D721Med (cell line): ENCODE data around the gene ANKRD33B.

Experiments used
- DNase-seq: peaks from one replicate; pipeline ENCODE4 v3.0.0; 2011; ENCODE audit warnings: low spot score; ENCODE audit not compliant: insufficient read length
- FAIRE-seq: peaks from 2 replicates; lab custom pipeline; 2011; peaks lifted over from hg19 to GRCh38; lab: Jason Lieb, UNC
- TF ChIP-seq, protein P1 (sequence below): IDR thresholded peaks from 2 replicates; pipeline ENCODE4 v1.5.1; 2012; ENCODE audit warnings: mild to moderate bottlenecking, control low read depth; ENCODE audit not compliant: insufficient read depth; ENCODE audit errors: missing control alignments

ANKRD33B gene

DNA sequence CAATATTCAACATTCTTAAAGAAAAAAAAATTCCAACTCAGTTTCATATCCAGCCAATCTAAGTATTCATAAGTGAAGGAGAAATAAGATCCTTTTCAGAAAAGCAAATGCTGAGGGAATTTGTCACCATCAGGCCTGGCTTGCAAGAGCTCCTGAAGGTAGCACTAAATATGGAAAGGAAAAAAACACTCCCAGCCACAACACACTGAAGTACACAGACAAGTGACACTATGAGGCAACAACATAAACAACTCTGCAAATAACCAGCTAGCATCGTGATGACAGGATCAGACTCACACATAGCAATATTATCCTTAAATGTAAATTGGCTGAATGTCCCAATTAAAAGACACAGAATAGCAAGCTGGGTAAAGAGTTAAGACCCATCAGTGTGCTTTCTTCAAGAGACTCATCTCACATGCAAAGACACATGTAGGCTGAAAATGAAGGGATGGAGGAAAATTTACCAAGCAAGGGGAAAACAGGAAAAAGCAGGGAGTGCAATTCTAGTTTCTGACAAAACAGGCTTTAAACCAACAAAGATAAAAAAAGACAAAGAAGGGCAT lies 33.1 kb downstream of the ANKRD33B start:
- FAIRE-seq: no peak
- TF ChIP-seq, protein P1, sequence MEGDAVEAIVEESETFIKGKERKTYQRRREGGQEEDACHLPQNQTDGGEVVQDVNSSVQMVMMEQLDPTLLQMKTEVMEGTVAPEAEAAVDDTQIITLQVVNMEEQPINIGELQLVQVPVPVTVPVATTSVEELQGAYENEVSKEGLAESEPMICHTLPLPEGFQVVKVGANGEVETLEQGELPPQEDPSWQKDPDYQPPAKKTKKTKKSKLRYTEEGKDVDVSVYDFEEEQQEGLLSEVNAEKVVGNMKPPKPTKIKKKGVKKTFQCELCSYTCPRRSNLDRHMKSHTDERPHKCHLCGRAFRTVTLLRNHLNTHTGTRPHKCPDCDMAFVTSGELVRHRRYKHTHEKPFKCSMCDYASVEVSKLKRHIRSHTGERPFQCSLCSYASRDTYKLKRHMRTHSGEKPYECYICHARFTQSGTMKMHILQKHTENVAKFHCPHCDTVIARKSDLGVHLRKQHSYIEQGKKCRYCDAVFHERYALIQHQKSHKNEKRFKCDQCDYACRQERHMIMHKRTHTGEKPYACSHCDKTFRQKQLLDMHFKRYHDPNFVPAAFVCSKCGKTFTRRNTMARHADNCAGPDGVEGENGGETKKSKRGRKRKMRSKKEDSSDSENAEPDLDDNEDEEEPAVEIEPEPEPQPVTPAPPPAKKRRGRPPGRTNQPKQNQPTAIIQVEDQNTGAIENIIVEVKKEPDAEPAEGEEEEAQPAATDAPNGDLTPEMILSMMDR: no peak
- no peak for DNase-seq

DNA sequence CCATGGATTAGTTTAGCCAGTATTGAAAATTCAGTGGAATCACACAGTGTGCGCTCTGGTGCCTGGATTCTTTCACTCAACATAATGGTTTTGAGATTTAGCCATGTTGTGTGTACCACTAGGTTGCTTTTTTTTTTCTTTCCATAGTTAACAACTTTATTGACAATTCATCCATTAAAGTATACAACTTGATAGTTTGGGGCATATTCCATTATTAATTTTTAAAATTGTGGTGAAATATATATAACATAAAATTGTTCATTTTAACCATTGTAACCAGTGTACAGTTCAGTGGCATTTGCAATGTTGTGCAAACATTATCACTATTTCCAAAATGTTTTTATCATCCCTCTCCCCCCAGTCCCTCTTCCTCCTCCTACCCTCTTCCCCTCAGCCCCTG lies 35.2 kb downstream of the ANKRD33B start:
- no peak for DNase-seq
- TF ChIP-seq, protein P1: no peak
- no peak for FAIRE-seq

DNA sequence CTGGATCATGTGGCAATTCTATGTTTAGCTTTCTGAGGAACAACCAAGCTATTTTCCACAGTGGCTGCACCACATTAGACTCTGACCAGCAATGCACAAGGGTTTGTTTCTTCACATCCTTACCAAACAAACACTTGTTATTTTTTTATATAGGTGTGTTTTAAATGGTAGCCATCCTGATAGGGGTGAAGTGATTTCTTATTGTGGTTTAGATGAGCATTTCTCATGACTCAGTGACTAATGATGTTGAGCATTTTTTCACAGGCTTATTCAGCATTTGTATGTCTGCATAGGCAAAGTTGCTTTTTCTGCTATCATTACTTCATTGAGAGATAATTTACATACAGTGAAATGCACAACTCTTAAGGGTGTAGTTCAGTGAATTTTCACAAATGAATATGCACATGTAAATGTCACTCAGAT lies 36.0 kb downstream of the ANKRD33B start:
- no peak for FAIRE-seq
- no peak for DNase-seq
- TF ChIP-seq, protein P1: no peak

DNA sequence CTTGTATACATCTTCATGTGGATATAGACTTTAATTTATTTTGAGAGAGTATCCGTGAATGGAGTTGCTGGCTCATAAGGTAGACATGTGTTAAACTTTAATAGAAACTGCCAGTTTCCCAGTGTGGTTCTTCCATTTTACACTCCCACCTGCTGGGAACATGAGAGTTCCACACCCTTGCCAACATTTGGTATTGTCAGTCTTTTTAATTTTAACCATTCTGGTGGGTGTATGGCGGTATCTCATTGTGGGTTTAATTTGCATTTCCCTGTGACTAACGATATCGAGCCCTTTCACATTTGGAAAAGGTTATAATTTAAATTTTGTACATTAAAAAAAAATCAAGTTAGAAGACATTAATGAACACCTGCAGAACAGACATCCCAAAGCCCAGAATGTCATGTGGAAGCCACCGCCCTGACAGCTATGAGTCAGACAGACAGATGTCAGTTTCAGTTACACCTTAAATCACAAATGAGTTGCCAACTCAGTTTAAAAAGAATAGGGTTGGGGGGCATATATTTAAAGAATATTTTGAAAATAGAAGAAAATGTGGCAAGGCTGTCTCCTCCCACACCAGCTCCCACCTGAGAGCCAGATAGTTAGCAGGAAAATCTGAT lies 36.9 kb downstream of the ANKRD33B start:
- FAIRE-seq (no peak), DNase-seq (no peak)
- TF ChIP-seq, protein P1: no peak

DNA sequence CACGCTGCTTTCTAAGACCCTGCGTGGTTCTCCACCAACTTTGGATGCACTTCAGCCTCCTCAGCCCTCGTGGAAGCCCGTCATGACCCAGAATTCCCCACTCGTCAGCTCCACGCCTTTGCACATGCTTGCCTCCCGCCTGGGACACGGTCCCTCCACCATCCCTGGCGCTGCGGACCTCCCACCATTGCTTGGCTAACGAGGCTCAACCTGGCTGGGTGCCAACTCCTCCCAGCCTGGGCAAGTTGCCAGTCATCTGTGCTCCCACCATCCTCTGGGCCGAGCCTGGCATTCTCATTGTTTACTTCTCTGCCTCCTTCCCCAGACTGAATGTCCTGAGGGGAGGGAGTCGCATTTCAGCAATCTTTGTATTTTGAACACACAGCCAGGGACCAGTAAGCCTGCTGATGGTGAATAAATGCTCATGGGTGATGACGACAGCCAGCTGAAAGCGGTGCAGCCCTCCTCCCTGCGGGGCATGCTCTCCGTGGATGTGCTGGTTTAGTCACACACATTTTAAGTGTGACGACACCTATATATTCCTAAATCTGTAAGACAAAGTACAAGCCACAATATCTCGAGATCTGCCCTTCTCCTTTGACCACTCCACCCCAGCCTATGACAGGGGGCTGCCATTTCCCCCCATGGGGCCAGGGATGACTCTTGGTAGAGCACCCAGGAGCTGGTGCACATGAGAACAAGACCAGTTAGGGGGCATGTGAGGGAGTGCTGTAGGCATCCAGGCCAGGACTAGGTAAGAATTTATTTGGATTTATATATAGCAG lies 37.6 kb downstream of the ANKRD33B start:
- no peak for FAIRE-seq
- no peak for DNase-seq

DNA sequence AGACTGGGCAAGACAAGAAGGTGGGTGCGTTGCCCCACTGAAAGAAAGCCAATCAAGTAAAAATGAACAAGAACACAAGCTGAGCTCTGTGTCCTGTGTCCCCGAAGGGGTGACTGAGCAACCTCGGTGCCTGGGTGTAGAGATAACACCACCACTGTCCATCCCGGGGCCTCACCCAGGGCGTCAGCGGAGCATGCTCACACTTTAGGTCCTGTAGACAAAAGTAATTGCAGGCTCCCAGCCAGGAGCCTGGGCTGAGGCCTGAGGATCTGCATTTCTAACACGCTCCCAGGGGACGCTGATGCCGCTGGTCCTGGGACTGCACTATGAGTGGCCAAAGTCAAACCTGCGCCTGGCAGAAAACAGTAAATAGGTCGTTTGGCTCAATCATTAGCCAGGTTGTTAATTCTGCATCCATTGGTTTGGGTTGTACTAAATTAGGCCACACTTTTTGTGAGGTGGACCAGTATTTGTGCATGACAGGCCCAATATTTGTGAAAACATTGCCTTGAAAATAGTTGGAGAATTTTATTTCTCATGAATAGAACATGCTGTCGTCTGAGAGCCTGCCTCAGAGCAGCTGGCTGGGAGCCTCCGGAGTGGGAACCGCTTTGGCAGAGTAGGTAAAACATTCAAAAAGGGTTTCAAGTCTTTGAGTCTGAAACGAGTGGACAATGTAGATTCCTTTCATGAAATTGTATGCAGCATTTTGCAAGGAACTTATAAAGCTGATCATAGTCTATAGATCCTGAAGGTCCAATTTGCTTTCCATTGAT lies 38.3 kb downstream of the ANKRD33B start:
- TF ChIP-seq, protein P1: no peak
- DNase-seq (no peak), FAIRE-seq (no peak)

More for the DNA sequence above, 37.6 kb downstream of the ANKRD33B start:
- TF ChIP-seq, protein P1: no peak
